Pancreas (tissue), 10 donors: Measurements from ENCODE around the gene PCSK6. TPM values are rescaled to one million over a fixed set of nuclear protein-coding genes. Genes with fewer than 3 reads are reported as not detected.

Experiments
- ATAC-seq, 4 donors: fragments of 200-7000 bp; cut with Tn5 transposase; one replicate each; pipeline versions ENCODE4 v1.8.0 to v1.9.1; 2020; ENCODE audit warnings: mild to moderate bottlenecking in 4 of 4, moderate library complexity in 4 of 4
- DNase-seq, 6 donors: peaks; one replicate each; pipeline ENCODE4 v3.0.0-alpha.2; 2020
- FAIRE-seq: peaks from 2 replicates; lab custom pipeline; 2012; peaks lifted over from hg19 to GRCh38; lab: Jason Lieb, UNC
- H3K27ac ChIP-seq, 4 donors: fragments of 200-600 bp; sonication (generic); 1 replicate in 3 of 4; 2 replicates in 1 of 4; pipeline versions ENCODE4 v1.5.0 to v1.8.0; 2020
- H3K27me3 ChIP-seq, 4 donors: fragments of 200-600 bp; one replicate each; pipeline ENCODE4 v1.8.0; 2021
- H3K36me3 ChIP-seq, 3 donors: fragments of 200-600 bp; sonication (generic) in 1 of 3; one replicate each; pipeline versions ENCODE4 v1.5.0 to v1.8.0; 2020 to 2021
- H3K4me1 ChIP-seq, 3 donors: fragments of 200-600 bp; one replicate each; pipeline ENCODE4 v1.8.0; 2021
- H3K4me3 ChIP-seq, 4 donors: fragments of 200-600 bp; sonication (generic) in 2 of 4; one replicate each; pipeline versions ENCODE4 v1.5.0 to v1.8.0; 2020 to 2021
- H3K9me3 ChIP-seq, 4 donors: fragments of 200-600 bp; one replicate each; pipeline ENCODE4 v1.8.0; 2021
- WGBS, 2 donors: extraction: QIAGEN DNeasy Blood & Tissue Kit; methylation state at CpG; one replicate each; pipeline ENCODE4 v1.1.7; 2013; 5-methylcytosine and 5-hydroxymethylcytosine counted together
- intact Hi-C, 3 donors: fragments of 100-400 bp; cut with DNase I; formaldehyde crosslinking; loops; one replicate each; pipeline versions ENCODE4 v1.11.1 to v1.14.2; 2022
- polyA plus RNA-seq, 2 donors: library from polyadenylated mRNA; stranded (reverse); fragments of 200-250 nt; gene quantifications; one replicate each; pipeline ENCODE4 v1.2.3, GENCODE V29; 2013
- total RNA-seq, 6 donors: library from RNA; stranded (reverse); fragmentation: NEBNext Ultra II Directional in 4 of 6; extraction: Animal tissue kit (Norgen Biotek cat#: 25700) in 4 of 6; gene quantifications; one replicate each; pipeline versions ENCODE4 v1.2.1 to v1.2.4, GENCODE V29; 2021 to 2023
- TF ChIP-seq, protein P1 (sequence below), 4 donors: fragments of 200-600 bp; sonication (generic) in 3 of 4; IDR thresholded peaks; one replicate each; pipeline versions ENCODE4 v1.5.0 to v1.8.0; 2021; ENCODE audit warnings: antibody characterized with exemption in 4 of 4
- donor health status: healthy with polysubstance abuse.
- donor health status: DM: no; HTN: no; CAD: no; lungs with moderate emphysema.
- donor health status: DM: no; HTN: no; CAD: no.
- donor health status: control.
- donor health status: control.
- donor health status: Bipolar disorder and iron deficiency.
- donor health status: DM: yes; HTN: yes; CAD: no.
- donor health status: DM: no; HTN: no; CAD: no.
- donor health status: DM: no; HTN: no; CAD: no.
- donor health status: DM: yes; HTN: yes; CAD: no.

Gene PCSK6
- total and polyA plus RNA-seq, 8 donors = 0.87 to 4.5 (median 3.0) TPM

DNA sequence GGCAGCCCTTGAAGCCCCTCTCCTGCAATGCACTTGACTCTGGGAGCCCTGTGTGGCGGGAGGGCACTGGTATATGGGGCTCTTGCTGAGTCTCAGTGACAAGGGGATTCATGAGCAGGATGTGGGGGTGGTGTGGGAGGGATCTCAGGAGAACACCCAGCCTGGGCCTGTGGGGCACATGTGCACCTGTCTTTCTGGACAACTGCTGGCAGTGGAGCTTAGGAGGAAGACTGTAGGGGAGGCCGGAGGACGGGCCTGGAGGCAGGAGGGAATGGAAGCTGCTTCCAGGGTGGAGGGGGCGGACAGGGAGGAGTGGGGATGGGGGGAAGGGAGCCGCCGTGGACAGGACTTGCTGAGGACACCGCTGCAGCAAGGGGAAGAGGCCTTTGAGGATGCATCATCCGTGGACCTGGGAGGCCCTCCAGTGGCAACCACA lies 183.7 kb downstream of the PCSK6 start:
- DNase-seq = no peak
- no peak overlapping the region for H3K27ac ChIP-seq
- FAIRE-seq = no peak
- no peak for ATAC-seq
- H3K27me3 ChIP-seq = no peaks in the 10 kb centered on the region
- H3K9me3 ChIP-seq = no peaks in the 10 kb centered on the region
- TF ChIP-seq, protein P1, sequence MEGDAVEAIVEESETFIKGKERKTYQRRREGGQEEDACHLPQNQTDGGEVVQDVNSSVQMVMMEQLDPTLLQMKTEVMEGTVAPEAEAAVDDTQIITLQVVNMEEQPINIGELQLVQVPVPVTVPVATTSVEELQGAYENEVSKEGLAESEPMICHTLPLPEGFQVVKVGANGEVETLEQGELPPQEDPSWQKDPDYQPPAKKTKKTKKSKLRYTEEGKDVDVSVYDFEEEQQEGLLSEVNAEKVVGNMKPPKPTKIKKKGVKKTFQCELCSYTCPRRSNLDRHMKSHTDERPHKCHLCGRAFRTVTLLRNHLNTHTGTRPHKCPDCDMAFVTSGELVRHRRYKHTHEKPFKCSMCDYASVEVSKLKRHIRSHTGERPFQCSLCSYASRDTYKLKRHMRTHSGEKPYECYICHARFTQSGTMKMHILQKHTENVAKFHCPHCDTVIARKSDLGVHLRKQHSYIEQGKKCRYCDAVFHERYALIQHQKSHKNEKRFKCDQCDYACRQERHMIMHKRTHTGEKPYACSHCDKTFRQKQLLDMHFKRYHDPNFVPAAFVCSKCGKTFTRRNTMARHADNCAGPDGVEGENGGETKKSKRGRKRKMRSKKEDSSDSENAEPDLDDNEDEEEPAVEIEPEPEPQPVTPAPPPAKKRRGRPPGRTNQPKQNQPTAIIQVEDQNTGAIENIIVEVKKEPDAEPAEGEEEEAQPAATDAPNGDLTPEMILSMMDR (IDR thresholded peaks at IDR 0.05) = no peak
- WGBS, 2 donors = 77 to 100% methylated on average over 4 to 8 of the region's 8 CpGs
- intact Hi-C loops = loop anchor here in 2 of 3 donors (5.0 to 10.0 kb wide), 2 partner anchors 331 to 339 kb away; no protein-coding TSS in a partner anchor
- H3K4me3 ChIP-seq = no peak overlapping the region
- no peaks in the 10 kb centered on the region for H3K36me3 ChIP-seq
- H3K4me1 ChIP-seq = no peaks in the 10 kb centered on the region

DNA sequence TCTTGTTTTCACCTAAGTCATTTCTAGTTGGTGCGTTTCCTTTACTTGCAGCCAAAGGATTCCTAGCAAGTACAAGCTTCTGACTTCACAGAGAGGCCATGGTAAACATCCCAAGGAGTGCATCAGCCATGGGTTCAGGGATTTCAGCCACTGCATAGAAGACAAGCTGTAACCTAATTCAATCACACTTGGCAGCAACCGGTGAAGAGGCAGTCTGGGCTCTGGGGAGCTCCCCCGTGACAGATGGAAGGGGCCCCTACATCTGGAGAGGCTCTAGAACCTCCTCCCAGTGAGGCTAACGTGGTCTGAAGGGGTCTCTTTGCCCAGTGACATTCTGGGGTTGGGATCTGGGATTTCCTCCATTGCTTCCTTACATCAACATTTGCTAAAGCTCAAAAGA lies 186.1 kb downstream of the PCSK6 start:
- Histone ChIP-seq H3K4me3 (no peak overlapping the region), H3K27ac (no peak overlapping the region), H3K4me1 (no peaks in the 10 kb centered on the region), H3K27me3 (no peaks in the 10 kb centered on the region), H3K9me3 (no peaks in the 10 kb centered on the region), H3K36me3 (no peaks in the 10 kb centered on the region)
- DNase-seq (no peak), ATAC-seq (no peak), FAIRE-seq (no peak)
- WGBS, 2 donors = 82 to 84% methylated on average over 4 of the region's 4 CpGs
- intact Hi-C loops = loop anchor here in 2 of 3 donors (5.0 to 10.0 kb wide), 3 partner anchors 194 to 341 kb away; no protein-coding TSS in a partner anchor
- TF ChIP-seq, protein P1 (IDR thresholded peaks at IDR 0.05) = no peak

DNA sequence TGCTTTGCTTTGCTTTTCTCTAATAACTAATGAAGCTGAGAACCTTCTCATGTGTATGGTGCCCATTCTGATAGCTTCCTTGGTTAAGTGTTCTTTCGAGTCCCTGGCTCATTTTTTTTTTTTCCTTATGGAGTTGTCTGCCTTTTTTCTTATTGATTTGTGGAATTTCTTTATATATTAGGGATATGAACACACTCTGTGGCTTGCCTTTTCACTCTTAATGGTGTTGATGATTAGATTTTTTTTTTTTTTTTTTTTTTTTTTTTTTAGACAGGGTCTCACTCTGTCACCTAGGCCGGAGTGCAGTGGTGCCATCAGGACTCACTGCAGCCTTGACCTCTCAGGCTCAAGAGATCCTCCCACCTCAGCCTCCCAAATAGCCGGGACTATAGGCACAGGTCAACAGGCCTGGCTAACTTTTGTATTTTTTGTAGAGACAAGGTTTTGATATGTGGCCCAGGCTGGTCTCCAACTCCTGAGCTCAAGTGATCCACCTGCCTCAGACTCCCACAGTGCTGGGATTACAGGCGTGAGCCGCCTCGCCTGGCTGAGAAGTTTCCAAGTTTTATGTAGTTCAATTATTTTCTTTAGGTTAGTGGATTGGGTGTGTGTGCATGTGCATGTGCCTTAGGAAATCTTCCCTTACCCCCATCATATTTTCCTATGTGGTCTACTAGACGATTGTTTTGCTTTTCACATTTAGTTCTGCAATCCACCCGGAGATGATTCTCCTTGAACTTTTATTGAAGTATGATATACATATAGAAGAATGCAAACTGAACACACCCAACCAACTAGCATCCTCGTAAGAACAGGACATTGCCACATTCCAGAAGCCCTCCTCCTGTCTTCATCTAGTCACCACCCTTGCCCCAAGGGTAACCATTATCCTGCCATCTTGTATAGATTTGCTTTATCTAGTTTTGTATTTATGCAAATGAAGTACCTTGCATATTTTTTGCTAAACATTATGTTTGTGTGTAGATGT lies 192.8 kb downstream of the PCSK6 start:
- H3K27ac ChIP-seq = no peak overlapping the region
- TF ChIP-seq, protein P1 (IDR thresholded peaks at IDR 0.05) = no peak
- intact Hi-C loops = no loop called here
- H3K4me1 ChIP-seq = peaks cover 0 to 15% (median 7%) of the 10 kb centered on the region in 3 donors
- H3K9me3 ChIP-seq = no peaks in the 10 kb centered on the region
- H3K4me3 ChIP-seq = peak overlapping the region in 1 of 4 donors; percentile 93
- no peak for FAIRE-seq
- DNase-seq = no peak
- no peak for ATAC-seq
- no peaks in the 10 kb centered on the region for H3K36me3 ChIP-seq
- H3K27me3 ChIP-seq = no peaks in the 10 kb centered on the region
- whole genome bisulfite sequencing, 2 donors = 76 to 81% methylated on average over 9 of the region's 9 CpGs

DNA sequence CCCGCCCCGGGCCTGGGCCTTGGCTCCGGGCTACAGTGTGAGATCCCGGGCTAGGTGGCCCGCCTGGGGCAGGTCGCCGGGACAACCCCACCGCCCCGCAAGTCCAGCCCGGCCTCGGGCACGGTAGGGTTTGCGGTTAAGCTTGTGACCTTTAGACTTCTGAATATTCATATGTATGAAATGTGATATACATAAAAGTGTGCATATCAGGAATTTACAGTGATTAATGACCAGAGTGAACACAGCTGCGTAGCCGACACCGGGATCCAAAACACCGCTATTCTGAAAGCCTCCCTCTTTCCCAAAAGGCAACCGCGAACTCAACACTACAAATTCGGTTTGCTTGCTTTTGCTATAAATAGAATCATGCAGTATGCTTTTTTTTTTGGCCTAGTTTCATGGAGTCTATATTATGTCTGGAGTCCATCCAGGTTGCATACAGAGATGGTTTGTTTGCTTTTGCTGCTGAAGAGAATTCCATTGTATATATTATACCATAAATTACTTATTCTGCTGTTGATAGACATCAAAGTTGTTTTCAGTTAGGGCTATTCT lies 193.8 kb downstream of the PCSK6 start:
- Histone ChIP-seq H3K27me3 (no peaks in the 10 kb centered on the region), H3K27ac (peak overlapping the region; percentile 89 to 95 (median 92)), H3K9me3 (no peaks in the 10 kb centered on the region), H3K4me1 (peaks cover 0 to 15% (median 11%) of the 10 kb centered on the region in 3 donors), H3K36me3 (no peaks in the 10 kb centered on the region), H3K4me3 (peak overlapping the region; percentile 68 to 96 (median 88))
- 1% methylated on average over 20 of the region's 20 CpGs for WGBS, 2 donors
- TF ChIP-seq, protein P1 (IDR thresholded peaks at IDR 0.05) = no peak
- ATAC-seq (no peak), DNase-seq (peak in 2 of 6 donors; percentile 74 to 81), FAIRE-seq (no peak)
- intact Hi-C loops = no loop called here
